Activated T-cell treated with anti-CD3 and anti-CD28 coated beads, Interleukin-2, amount 50 U/mL, for 1 hour (primary cell): ENCODE measurements around the gene C3orf20.

Experiments
- DNase-seq: peaks from one replicate; pipeline ENCODE4 v3.0.0-alpha.2; 2020

The C3orf20 gene

DNA sequence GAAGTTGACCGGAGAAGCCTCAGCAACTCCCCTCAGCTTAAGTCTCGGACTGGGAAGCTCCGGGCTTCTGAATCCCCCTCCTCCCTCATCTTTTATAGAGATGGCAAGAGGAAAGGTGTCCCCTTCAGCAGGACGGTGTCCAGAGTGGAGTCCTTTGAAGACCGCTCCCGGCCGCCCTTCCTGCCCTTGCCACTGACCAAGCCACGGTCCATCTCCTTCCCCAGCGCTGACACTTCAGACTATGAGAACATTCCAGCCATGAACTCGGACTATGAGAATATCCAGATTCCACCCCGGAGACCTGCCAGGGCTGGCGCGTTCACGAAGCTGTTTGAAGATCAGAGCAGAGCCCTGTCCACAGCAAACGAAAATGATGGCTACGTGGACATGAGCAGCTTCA is 146.2 kb downstream of the C3orf20 start:
- DNase-seq, result no peak

DNA sequence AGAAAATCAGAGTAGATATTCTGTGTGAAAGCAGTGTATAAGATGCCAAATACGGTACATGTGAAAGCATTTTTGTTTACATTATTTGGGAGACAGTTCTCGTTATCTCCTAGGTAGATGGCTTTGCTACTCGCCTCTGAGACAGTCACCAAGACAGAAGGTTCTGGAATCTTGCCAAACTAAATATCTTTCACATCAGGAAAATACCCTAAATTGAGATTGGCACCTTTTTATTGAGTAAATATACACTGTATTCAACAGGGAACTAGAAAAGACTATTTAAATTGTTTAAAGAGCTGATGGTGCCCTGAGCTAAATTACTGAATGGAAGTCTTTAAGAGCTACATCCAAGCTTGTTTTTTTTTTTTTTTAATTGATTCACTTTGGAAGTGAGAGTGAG is 147.2 kb downstream of the C3orf20 start:
- DNase-seq, result no peak
